ENCODE results near the gene CRISP2.

CRISP2 gene

DNA sequence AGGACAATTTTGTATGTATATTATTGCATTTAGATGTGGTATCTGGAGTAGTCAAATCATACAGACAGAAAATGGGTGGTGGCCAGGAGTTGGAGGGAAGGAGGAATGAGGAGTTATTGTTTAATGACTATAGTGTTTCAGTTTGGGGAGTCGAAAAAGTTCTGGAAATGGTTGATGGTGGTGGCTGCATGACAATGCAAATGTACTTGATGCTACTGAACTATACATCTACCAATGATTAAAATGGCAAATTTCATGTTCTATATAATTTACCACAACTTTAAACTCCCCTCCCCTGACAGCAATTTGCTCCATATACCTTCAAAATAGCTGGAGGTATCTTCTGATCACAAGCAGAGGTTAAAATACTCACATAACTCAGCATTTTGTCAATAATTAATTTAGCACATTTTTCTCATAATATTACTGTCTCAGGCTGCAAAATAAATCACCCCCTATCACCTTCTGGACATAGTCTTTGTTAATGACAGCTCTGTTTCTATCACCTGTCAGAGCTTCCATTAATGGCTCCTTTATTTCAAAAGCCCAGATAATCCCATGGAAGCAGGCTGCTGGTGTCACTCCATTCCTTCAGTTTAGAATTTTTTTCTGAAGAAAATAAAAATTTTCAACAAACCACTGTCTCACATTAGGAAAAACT lies 51.0 kb downstream of the CRISP2 start:
- FAIRE-seq (no peak), DNase-seq (ENCODE audit: insufficient read length, low spot score) (no peak)

DNA sequence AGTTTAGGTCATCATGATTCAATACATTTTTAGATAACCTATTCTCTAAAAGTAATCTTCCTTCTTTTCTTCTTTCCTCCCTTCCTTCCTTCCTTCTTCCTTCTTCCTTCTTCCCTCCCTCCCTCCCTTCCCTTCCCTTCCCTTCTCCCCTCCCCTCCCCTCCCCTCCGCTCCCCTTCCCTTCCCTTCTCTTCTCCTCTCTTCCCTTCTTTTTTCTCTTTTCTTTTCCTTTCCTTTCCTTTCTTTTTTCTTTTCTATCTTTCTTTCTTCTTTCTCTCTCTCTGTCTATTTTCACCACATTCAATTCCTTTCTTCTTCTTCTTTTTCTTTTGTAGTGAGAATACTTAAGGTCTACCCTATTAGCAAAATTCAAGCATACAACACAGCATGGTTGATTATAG lies 59.4 kb downstream of the CRISP2 start:
- DNase-seq (ENCODE audit: insufficient read length, low spot score) (no peak), FAIRE-seq (no peak)

DNA sequence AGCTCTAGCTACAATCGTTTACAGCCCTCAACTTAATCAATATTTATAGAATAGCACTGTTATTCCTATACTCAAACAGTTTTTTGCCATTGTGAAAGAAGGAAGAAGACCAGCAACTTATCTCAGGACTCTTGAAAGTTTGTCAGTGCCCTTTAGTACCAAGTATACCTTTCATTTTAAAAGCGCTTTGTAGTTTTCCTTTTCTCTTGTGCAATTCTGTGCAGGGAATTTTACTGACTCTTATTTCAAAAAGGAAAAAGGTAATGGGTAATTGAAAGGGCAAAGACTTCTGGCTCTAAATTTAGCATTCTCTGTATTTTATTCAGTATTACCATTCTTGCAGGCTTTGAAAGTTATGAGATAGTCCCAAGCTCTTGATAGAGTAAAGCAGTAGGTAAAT lies 59.9 kb downstream of the CRISP2 start:
- DNase-seq (ENCODE audit: insufficient read length, low spot score) = no peak
- no peak for FAIRE-seq

DNA sequence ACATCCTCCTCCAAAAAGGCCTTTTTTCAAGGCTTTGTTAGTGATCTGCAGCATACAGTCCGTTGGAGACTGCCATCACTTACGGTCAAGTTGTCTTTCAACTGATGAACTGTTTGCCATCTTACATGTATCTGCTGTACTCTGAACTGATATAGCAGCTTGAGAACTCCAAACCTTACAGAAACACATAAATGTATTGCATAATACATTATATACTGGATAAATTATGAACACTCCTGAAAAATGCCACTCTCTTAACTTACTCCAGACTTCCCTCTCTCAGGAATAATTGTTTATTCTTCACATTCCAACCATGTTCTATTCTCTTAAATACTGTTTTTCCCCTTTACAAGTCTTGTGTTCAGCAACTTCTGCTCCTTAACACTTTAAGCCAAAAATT lies 62.1 kb downstream of the CRISP2 start:
- DNase-seq (ENCODE audit: insufficient read length, low spot score) (no peak), FAIRE-seq (peak; percentile 23)

GRCh38 chr6:49649988-49650387 lies 63.4 kb downstream of the CRISP2 start:
- FAIRE-seq (no peak), DNase-seq (ENCODE audit: insufficient read length, low spot score) (no peak)

DNA sequence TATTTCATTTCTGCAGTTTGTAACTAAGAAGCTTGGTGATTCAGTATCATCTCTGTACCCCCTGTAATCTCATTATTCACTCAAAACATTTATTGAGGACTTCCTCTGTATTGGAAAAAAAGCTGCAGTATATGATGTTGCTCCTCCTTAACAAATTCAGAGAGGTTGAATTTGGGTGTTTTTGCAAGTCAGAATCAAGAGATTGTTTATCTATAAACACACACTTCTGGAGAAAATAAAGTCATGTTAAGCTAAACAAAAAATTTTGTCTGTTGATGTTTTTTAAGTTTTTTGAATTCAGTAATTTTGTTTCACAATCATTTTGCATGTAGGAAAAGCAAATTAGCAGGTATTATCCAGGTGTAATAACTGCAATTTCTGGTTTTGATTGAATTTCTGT lies 65.3 kb downstream of the CRISP2 start:
- FAIRE-seq (no peak), DNase-seq (ENCODE audit: insufficient read length, low spot score) (no peak)

GRCh38 chr6:49647476-49647875 lies 65.9 kb downstream of the CRISP2 start:
- FAIRE-seq = no peak
- no peak for DNase-seq (ENCODE audit: insufficient read length, low spot score)

DNA sequence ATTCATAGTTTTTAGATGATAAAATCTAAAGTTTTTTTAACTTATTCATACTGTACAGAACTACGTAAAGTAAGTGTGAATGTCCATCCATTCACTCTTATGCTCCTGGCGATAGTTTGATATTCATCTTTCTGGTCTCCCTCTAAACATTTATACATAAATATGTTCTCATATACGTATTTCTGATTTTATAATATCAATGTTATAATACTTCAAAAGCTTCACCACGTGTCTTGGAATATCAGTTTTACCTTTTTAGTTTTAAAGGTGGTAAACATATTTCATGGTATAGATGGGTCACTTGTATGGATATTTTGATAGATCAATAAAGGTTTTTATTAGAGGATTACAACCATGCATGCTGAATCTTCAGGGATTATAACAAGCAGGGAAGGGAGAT lies 66.4 kb downstream of the CRISP2 start:
- FAIRE-seq (no peak), DNase-seq (ENCODE audit: insufficient read length, low spot score) (no peak)

DNA sequence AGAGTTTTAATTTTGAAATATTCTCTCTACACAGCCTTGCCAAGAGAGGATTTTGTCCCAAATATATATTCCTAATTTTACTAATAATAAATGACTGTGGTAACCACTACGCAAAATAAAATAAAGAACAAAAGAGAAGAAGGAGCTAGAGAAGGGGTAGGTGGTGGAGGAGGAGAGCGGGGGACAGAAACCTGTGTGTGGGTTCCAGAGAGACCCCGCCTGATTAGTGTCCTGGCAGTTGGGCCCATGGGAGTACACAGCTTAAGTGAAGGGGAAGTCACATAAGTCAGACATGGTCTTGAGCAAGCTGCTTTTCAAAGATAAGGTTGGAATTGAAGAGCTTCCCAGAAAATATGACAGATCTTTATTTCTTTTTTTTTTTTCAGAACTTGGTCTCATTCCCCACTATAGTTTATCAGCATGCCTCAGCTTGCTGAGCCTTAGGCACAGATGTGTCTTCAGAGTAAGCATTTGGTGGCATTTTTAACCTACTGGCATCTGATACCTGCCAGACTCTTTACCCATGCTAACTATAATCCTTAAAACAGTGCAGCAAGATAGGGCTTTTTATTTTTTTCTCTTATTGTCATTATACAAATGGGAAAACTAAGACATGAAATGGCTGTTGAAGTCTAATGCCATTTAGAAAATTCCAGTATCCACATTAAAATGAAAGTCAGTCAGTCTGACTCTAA lies 67.1 kb downstream of the CRISP2 start:
- no peak for DNase-seq (ENCODE audit: insufficient read length, low spot score)
- no peak for FAIRE-seq

- FAIRE-seq (no peak), DNase-seq (ENCODE audit: insufficient read length, low spot score) (no peak)
Observed at GRCh38 chr6:49645139-49645538, 68.2 kb downstream of the CRISP2 start.
